IPS-15b (cell line): ENCODE measurements around the gene NEGR1.

ENCODE experiments used
- H3K27me3 ChIP-seq: one replicate; pipeline ENCODE4 v1.6.1; 2013; ENCODE audit warnings: low read length; ENCODE audit not compliant: control insufficient read depth, insufficient read depth
- H3K36me3 ChIP-seq: one replicate; pipeline ENCODE4 v1.6.1; 2013; ENCODE audit warnings: low read length; ENCODE audit not compliant: control insufficient read depth, insufficient read depth
- H3K4me1 ChIP-seq: one replicate; pipeline ENCODE4 v1.6.1; 2013; ENCODE audit warnings: mild to moderate bottlenecking, low read length; ENCODE audit not compliant: control insufficient read depth, insufficient read depth
- H3K4me3 ChIP-seq: one replicate; pipeline ENCODE4 v1.5.1; 2013; ENCODE audit warnings: low read depth, low read length
- H3K9ac ChIP-seq: one replicate; pipeline ENCODE4 v1.6.1; 2013; ENCODE audit warnings: low read depth, mild to moderate bottlenecking, low read length
- H3K9me3 ChIP-seq: one replicate; pipeline ENCODE4 v1.6.1; 2013; ENCODE audit warnings: mild to moderate bottlenecking, low read length; ENCODE audit not compliant: control insufficient read depth, insufficient read depth

NEGR1 gene

GRCh38 chr1:71565831-71566230 lies 716.5 kb downstream of the NEGR1 start:
- Histone ChIP-seq H3K4me1 (no peaks in the 10 kb centered on the region), H3K9me3 (no peaks in the 10 kb centered on the region), H3K27me3 (no peaks in the 10 kb centered on the region), H3K4me3 (no peak overlapping the region), H3K9ac (no peak overlapping the region), H3K36me3 (no peaks in the 10 kb centered on the region)

GRCh38 chr1:71565262-71565661 lies 717.1 kb downstream of the NEGR1 start:
- H3K4me1 ChIP-seq = no peaks in the 10 kb centered on the region
- no peaks in the 10 kb centered on the region for H3K9me3 ChIP-seq
- H3K9ac ChIP-seq = no peak overlapping the region
- no peaks in the 10 kb centered on the region for H3K36me3 ChIP-seq
- no peaks in the 10 kb centered on the region for H3K27me3 ChIP-seq
- no peak overlapping the region for H3K4me3 ChIP-seq

- Histone ChIP-seq H3K9ac (no peak overlapping the region), H3K9me3 (no peaks in the 10 kb centered on the region), H3K27me3 (no peaks in the 10 kb centered on the region), H3K36me3 (no peaks in the 10 kb centered on the region), H3K4me1 (no peaks in the 10 kb centered on the region), H3K4me3 (no peak overlapping the region)
Measured at GRCh38 chr1:71562298-71562697, 720.0 kb downstream of the NEGR1 start.

- no peak overlapping the region for H3K9ac ChIP-seq
- H3K4me3 ChIP-seq = no peak overlapping the region
- H3K36me3 ChIP-seq = no peaks in the 10 kb centered on the region
- H3K4me1 ChIP-seq = no peaks in the 10 kb centered on the region
- H3K27me3 ChIP-seq = no peaks in the 10 kb centered on the region
- no peaks in the 10 kb centered on the region for H3K9me3 ChIP-seq
Measured at GRCh38 chr1:71561729-71562128, 720.6 kb downstream of the NEGR1 start.

GRCh38 chr1:71561206-71561605 lies 721.1 kb downstream of the NEGR1 start:
- H3K36me3 ChIP-seq = no peaks in the 10 kb centered on the region
- H3K9ac ChIP-seq = no peak overlapping the region
- no peak overlapping the region for H3K4me3 ChIP-seq
- no peaks in the 10 kb centered on the region for H3K27me3 ChIP-seq
- H3K9me3 ChIP-seq = no peaks in the 10 kb centered on the region
- no peaks in the 10 kb centered on the region for H3K4me1 ChIP-seq

- no peaks in the 10 kb centered on the region for H3K36me3 ChIP-seq
- H3K4me3 ChIP-seq = no peak overlapping the region
- H3K9me3 ChIP-seq = no peaks in the 10 kb centered on the region
Measured at GRCh38 chr1:71559880-71560279, 722.5 kb downstream of the NEGR1 start.

GRCh38 chr1:71557138-71557537 lies 725.2 kb downstream of the NEGR1 start:
- no peaks in the 10 kb centered on the region for H3K4me1 ChIP-seq
- H3K9me3 ChIP-seq = no peaks in the 10 kb centered on the region
- no peaks in the 10 kb centered on the region for H3K36me3 ChIP-seq
- no peak overlapping the region for H3K4me3 ChIP-seq
- H3K9ac ChIP-seq = no peak overlapping the region
- no peaks in the 10 kb centered on the region for H3K27me3 ChIP-seq

More at GRCh38 chr1:71559880-71560279, 722.5 kb downstream of the NEGR1 start:
- no peaks in the 10 kb centered on the region for H3K4me1 ChIP-seq
- H3K27me3 ChIP-seq = no peaks in the 10 kb centered on the region
- no peak overlapping the region for H3K9ac ChIP-seq

GRCh38 chr1:71548398-71548890 lies 733.9 kb downstream of the NEGR1 start:
- Histone ChIP-seq H3K4me1 (no peaks in the 10 kb centered on the region), H3K9ac (no peak overlapping the region), H3K27me3 (no peaks in the 10 kb centered on the region), H3K4me3 (no peak overlapping the region), H3K9me3 (no peaks in the 10 kb centered on the region), H3K36me3 (no peaks in the 10 kb centered on the region)

GRCh38 chr1:71542155-71542554 lies 740.2 kb downstream of the NEGR1 start:
- Histone ChIP-seq H3K36me3 (no peaks in the 10 kb centered on the region), H3K4me1 (no peaks in the 10 kb centered on the region), H3K27me3 (no peaks in the 10 kb centered on the region), H3K9me3 (no peaks in the 10 kb centered on the region), H3K9ac (no peak overlapping the region), H3K4me3 (no peak overlapping the region)

GRCh38 chr1:71533950-71534349 lies 748.4 kb downstream of the NEGR1 start:
- H3K4me1 ChIP-seq = no peaks in the 10 kb centered on the region
- H3K9me3 ChIP-seq = no peaks in the 10 kb centered on the region
- no peak overlapping the region for H3K4me3 ChIP-seq
- H3K9ac ChIP-seq = no peak overlapping the region
- no peaks in the 10 kb centered on the region for H3K27me3 ChIP-seq
- H3K36me3 ChIP-seq = no peaks in the 10 kb centered on the region

- H3K36me3 ChIP-seq = no peaks in the 10 kb centered on the region
- H3K9ac ChIP-seq = no peak overlapping the region
- no peak overlapping the region for H3K4me3 ChIP-seq
- no peaks in the 10 kb centered on the region for H3K27me3 ChIP-seq
- H3K9me3 ChIP-seq = no peaks in the 10 kb centered on the region
- H3K4me1 ChIP-seq = no peaks in the 10 kb centered on the region
Measured at GRCh38 chr1:71532343-71532742, 750.0 kb downstream of the NEGR1 start.

- no peaks in the 10 kb centered on the region for H3K36me3 ChIP-seq
- H3K4me3 ChIP-seq = no peak overlapping the region
- H3K27me3 ChIP-seq = no peaks in the 10 kb centered on the region
- no peaks in the 10 kb centered on the region for H3K4me1 ChIP-seq
- no peak overlapping the region for H3K9ac ChIP-seq
- no peaks in the 10 kb centered on the region for H3K9me3 ChIP-seq
Measured at GRCh38 chr1:71526824-71527223, 755.5 kb downstream of the NEGR1 start.

GRCh38 chr1:71522721-71523120 lies 759.6 kb downstream of the NEGR1 start:
- H3K9ac ChIP-seq = no peak overlapping the region
- H3K4me1 ChIP-seq = no peaks in the 10 kb centered on the region
- H3K9me3 ChIP-seq = no peaks in the 10 kb centered on the region
- H3K27me3 ChIP-seq = no peaks in the 10 kb centered on the region
- no peak overlapping the region for H3K4me3 ChIP-seq
- no peaks in the 10 kb centered on the region for H3K36me3 ChIP-seq
